ENCODE results near the gene EPN2. TPM values are rescaled to one million over a fixed set of nuclear protein-coding genes. Genes with fewer than 3 reads are reported as not detected.

Gene EPN2
- total and polyA plus RNA-seq, 2 experiments from 2014 or later = 34.0 to 149 TPM

DNA sequence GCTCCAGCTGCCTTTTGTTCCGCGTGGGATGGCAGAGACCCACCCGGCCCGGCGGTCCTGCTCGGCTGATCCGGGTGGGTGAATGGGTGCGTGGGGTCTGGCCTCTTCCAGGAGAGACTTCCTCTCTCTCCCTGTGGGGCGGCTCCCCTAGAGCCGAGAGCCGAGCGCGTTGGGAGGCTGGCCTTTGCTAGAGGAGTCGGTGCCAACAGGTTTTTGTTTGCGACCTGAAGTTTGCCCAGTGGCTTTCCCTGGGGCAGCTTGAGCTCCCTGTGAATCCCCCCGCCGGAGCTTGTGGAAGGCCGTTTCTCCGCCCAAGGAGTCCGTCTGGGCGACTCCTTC, 970 bp downstream of the EPN2 start (continued):
- TF ChIP-seq REST (IDR thresholded peaks at IDR 0.05; ENCODE audit: unreplicated experiment) (no peak), STAT1 (IDR thresholded peaks at IDR 0.05; ENCODE audit: unreplicated experiment) (no peak), NANOG (IDR thresholded peaks at IDR 0.05; ENCODE audit: borderline replicate concordance) (no peak), ZNF331 (CRISPR knock-in tag; IDR thresholded peaks at IDR 0.05; ENCODE audit: low read depth) (no peak)
- TF ChIP-seq, protein P1, sequence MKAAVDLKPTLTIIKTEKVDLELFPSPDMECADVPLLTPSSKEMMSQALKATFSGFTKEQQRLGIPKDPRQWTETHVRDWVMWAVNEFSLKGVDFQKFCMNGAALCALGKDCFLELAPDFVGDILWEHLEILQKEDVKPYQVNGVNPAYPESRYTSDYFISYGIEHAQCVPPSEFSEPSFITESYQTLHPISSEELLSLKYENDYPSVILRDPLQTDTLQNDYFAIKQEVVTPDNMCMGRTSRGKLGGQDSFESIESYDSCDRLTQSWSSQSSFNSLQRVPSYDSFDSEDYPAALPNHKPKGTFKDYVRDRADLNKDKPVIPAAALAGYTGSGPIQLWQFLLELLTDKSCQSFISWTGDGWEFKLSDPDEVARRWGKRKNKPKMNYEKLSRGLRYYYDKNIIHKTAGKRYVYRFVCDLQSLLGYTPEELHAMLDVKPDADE (IDR thresholded peaks at IDR 0.05) = no peak
- TF ChIP-seq, protein P2, sequence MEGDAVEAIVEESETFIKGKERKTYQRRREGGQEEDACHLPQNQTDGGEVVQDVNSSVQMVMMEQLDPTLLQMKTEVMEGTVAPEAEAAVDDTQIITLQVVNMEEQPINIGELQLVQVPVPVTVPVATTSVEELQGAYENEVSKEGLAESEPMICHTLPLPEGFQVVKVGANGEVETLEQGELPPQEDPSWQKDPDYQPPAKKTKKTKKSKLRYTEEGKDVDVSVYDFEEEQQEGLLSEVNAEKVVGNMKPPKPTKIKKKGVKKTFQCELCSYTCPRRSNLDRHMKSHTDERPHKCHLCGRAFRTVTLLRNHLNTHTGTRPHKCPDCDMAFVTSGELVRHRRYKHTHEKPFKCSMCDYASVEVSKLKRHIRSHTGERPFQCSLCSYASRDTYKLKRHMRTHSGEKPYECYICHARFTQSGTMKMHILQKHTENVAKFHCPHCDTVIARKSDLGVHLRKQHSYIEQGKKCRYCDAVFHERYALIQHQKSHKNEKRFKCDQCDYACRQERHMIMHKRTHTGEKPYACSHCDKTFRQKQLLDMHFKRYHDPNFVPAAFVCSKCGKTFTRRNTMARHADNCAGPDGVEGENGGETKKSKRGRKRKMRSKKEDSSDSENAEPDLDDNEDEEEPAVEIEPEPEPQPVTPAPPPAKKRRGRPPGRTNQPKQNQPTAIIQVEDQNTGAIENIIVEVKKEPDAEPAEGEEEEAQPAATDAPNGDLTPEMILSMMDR (conservative IDR thresholded peaks at IDR 0.05; ENCODE audit: low read depth in 2 of 2) = no peak

GRCh38 chr17:19239544-19239943, 2.4 kb downstream of the EPN2 start:
- DNase-seq (ENCODE audit: low spot score) (no peak), ATAC-seq (no peak)
- H3K36me3 Mint-ChIP-seq (ENCODE audit: low read depth) = peaks cover 7% of the 10 kb centered on the region; the same call in 2 of the 3 replicates
- peaks cover 23% of the 10 kb centered on the region for H3K4me1 Mint-ChIP-seq
- no peaks in the 10 kb centered on the region for H3K9me2 ChIP-seq (ENCODE audit: insufficient read depth)
- H4K20me1 ChIP-seq (replicated peaks; ENCODE audit: insufficient read depth) = peaks cover 37% of the 10 kb centered on the region
- no peaks in the 10 kb centered on the region; the same call in 1 of the 2 replicates for H3F3A ChIP-seq (replicated peaks; ENCODE audit: low read depth)
- 0 out of 2 replicates have a peak overlapping the region, but pooled peaks have one; percentile 97 for H3K4me3 ChIP-seq
- no peak overlapping the region; the same call in 1 of the 2 replicates for H3K27ac Mint-ChIP-seq
- no peaks in the 10 kb centered on the region for H3K36me3 ChIP-seq (ENCODE audit: insufficient read depth)
- peaks cover 25% of the 10 kb centered on the region for H3K4me1 ChIP-seq (ENCODE audit: insufficient read depth)
- peak overlapping the region; percentile 40; the same call in 1 of the 3 replicates for H3K4me3 Mint-ChIP-seq
- H3K27ac ChIP-seq (ENCODE audit: low read depth) = peak overlapping the region; percentile 55; the same call in 1 of the 2 replicates
- no peak overlapping the region for H2AFZ ChIP-seq
- peaks cover 67% of the 10 kb centered on the region for H3K79me2 ChIP-seq (replicated peaks; ENCODE audit: insufficient read depth)
- H3K9me3 Mint-ChIP-seq = no peaks in the 10 kb centered on the region
- peaks cover 8% of the 10 kb centered on the region for H3K27me3 Mint-ChIP-seq (ENCODE audit: insufficient read depth, low read depth, poor library complexity)
- no peaks in the 10 kb centered on the region for H3K27me3 ChIP-seq (ENCODE audit: insufficient read depth)
- 0 out of 2 replicates have a peak overlapping the region, but pooled peaks have one; percentile 98 for H3K4me2 ChIP-seq
- TF ChIP-seq ZNF114 (CRISPR knock-in tag; IDR thresholded peaks at IDR 0.05) (no peak), ZNF462 (CRISPR knock-in tag; IDR thresholded peaks at IDR 0.05) (no peak), CREB1 (CRISPR knock-in tag; IDR thresholded peaks at IDR 0.05; ENCODE audit: low read depth) (no peak), EZH2 (IDR thresholded peaks at IDR 0.05; ENCODE audit: low read depth, unreplicated experiment) (no peak)
